Heart right ventricle (tissue), 16 donors: Measurements from ENCODE around the gene TRIM54. TPM values are rescaled to one million over a fixed set of nuclear protein-coding genes. Genes with fewer than 3 reads are reported as not detected.

Experiments
- ATAC-seq, 8 donors: fragments of 200-7000 bp; cut with Tn5 transposase; one replicate each; pipeline ENCODE4 v1.9.1; 2020; ENCODE audit warnings: mild to moderate bottlenecking in 8 of 8, moderate library complexity in 8 of 8, moderate number of reproducible peaks in 1 of 8
- DNase-seq, 2 donors: peaks; one replicate each; pipeline ENCODE4 v3.0.0-alpha.2; 2020
- H3K27ac ChIP-seq, 10 donors: fragments of 200-600 bp; sonication (generic) in 2 of 10; one replicate each; pipeline versions ENCODE4 v1.5.0 to v1.8.0; 2020 to 2022; ENCODE audit warnings: mild to moderate bottlenecking in 3 of 10
- H3K27me3 ChIP-seq, 7 donors: fragments of 200-600 bp; one replicate each; pipeline ENCODE4 v1.8.0; 2021 to 2022; ENCODE audit warnings: mild to moderate bottlenecking in 2 of 7
- H3K36me3 ChIP-seq, 9 donors: fragments of 200-600 bp; sonication (generic) in 1 of 9; one replicate each; pipeline versions ENCODE4 v1.5.0 to v1.8.0; 2020 to 2022; ENCODE audit warnings: mild to moderate bottlenecking in 2 of 9
- H3K4me1 ChIP-seq, 9 donors: fragments of 200-600 bp; sonication (generic) in 1 of 9; one replicate each; pipeline versions ENCODE4 v1.5.0 to v1.8.0; 2020 to 2022; ENCODE audit warnings: mild to moderate bottlenecking in 4 of 9
- H3K4me3 ChIP-seq, 10 donors: fragments of 200-600 bp; sonication (generic) in 2 of 10; one replicate each; pipeline versions ENCODE4 v1.5.0 to v1.8.0; 2020 to 2022; ENCODE audit warnings: mild to moderate bottlenecking in 7 of 10, moderate library complexity in 2 of 10
- H3K9me3 ChIP-seq, 11 donors: fragments of 200-600 bp in 10 of 11; sonication (generic) in 2 of 11; one replicate each; pipeline versions ENCODE4 v1.5.0 to v1.8.0; 2013 to 2022; ENCODE audit warnings: mild to moderate bottlenecking in 2 of 11, control low read depth in 1 of 11, moderate library complexity in 1 of 11
- WGBS, 2 donors: extraction: QIAGEN DNeasy Blood & Tissue Kit; methylation state at CpG; one replicate each; pipeline ENCODE4 v1.1.7; 2013; ENCODE audit warnings: inconsistent platforms in 1 of 2; 5-methylcytosine and 5-hydroxymethylcytosine counted together
- intact Hi-C, 10 donors: fragments of 100-400 bp; cut with DNase I; formaldehyde crosslinking; loops; one replicate each; pipeline versions ENCODE4 v1.11.1 to v1.14.2; 2022
- polyA plus RNA-seq, 2 donors: library from polyadenylated mRNA; stranded (reverse); fragments of 200-250 nt; gene quantifications; one replicate each; pipeline ENCODE4 v1.2.3, GENCODE V29; 2013
- total RNA-seq, 10 donors: library from RNA; stranded (reverse); fragmentation: NEBNext Ultra II Directional in 3 of 10; extraction: Animal tissue kit (Norgen Biotek cat#: 25700) in 3 of 10; gene quantifications; one replicate each; pipeline versions ENCODE4 v1.2.1 to v1.2.4, GENCODE V29; 2021 to 2023
- TF ChIP-seq, protein P1 (sequence below), 9 donors: fragments of 200-600 bp; sonication (generic) in 2 of 9; IDR thresholded peaks; one replicate each; pipeline versions ENCODE4 v1.5.0 to v1.8.0; 2021 to 2022; ENCODE audit warnings: antibody characterized with exemption in 9 of 9, mild to moderate bottlenecking in 5 of 9, moderate library complexity in 1 of 9
- donor health status: Arrhythmogenic right ventricular cardiomyopathy.
- donor health status: ischemic (EF 13 %, LVEDD 7.1; RV severe dilation, severe dysfunction).
- donor health status: healthy with polysubstance abuse.
- donor health status: DM: no; HTN: yes; CAD: no.
- donor health status: DM: no; HTN: no; CAD: no.
- donor health status: ischemic (EF 25% LVEDD 6.9; RV normal size, moderate dysfunction).
- donor health status: ischemic (EF 25% LVEDD 5.7; RV mildly dilated, moderate dysfunction).
- donor health status: healthy.
- donor health status: DM: yes; HTN: yes; CAD: no.
- donor health status: Ischemic cardiomyopathy.
- donor health status: ischemic (EF 35%, LVEDD 5.7; RV mildly dilated, moderate dysfunction).
- donor health status: nonischemic (EF 11% LVEDD 7.7; RV severe dilation, severe dysfunction).
- donor health status: DM: yes; HTN: yes; CAD: no.
- donor health status: PGD.
- donor health status: ischemic (EF 29% LVEDD 5.4; RV normal size, mild dysfunction).
- donor health status: nonischemic (EF 23%, LVEDD 6.1; RV moderate dilation, normal function).

TRIM54 gene
- total and polyA plus RNA-seq, 12 donors: 131 to 568 (median 249) TPM

DNA sequence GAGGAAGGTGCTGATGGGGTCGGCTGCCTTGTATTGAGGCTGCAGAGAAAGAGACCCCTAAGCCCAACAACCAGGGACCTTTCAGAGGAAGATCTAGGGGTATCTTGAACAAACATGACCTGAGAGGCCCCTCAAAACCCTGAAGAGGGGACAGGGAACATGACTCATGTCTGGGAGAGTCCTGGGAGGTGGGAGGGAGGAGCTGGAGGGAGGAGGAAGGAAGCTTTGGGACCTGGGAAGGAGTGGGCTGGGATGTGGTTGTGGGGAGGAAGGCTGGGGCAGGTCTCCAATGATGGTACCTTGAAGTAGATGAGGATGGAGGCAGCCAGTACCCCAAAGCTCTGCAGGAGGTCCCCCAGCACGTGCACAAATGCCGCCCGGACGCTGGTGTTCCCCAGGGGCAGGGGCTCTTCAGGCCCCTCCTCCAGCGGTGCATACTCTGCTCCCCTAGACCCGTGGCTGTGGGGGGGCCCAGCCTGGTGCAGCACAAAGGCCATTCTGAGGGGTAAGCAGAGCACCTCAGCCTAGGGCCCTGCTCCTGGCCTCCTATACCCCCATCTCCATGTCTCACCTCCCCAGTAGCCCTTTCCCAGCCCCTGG is 25.3 kb upstream of the TRIM54 start:
- ATAC-seq: no peak
- 62 to 81% methylated on average over 7 of the region's 7 CpGs for WGBS, 2 donors
- intact Hi-C loops: loop anchor here in 1 of 10 donors (10.0 kb wide), 1 partner anchor 48 kb away; the partner anchor contains the start of gene UCN
- DNase-seq: no peak
- Histone ChIP-seq H3K27ac (no peak overlapping the region), H3K4me3 (no peak overlapping the region), H3K4me1 (peaks cover 0 to 19% (median 6%) of the 10 kb centered on the region in 9 donors), H3K9me3 (no peaks in the 10 kb centered on the region), H3K36me3 (no peaks in the 10 kb centered on the region), H3K27me3 (peaks cover 0 to 74% (median 66%) of the 10 kb centered on the region in 7 donors)
- TF ChIP-seq, protein P1, sequence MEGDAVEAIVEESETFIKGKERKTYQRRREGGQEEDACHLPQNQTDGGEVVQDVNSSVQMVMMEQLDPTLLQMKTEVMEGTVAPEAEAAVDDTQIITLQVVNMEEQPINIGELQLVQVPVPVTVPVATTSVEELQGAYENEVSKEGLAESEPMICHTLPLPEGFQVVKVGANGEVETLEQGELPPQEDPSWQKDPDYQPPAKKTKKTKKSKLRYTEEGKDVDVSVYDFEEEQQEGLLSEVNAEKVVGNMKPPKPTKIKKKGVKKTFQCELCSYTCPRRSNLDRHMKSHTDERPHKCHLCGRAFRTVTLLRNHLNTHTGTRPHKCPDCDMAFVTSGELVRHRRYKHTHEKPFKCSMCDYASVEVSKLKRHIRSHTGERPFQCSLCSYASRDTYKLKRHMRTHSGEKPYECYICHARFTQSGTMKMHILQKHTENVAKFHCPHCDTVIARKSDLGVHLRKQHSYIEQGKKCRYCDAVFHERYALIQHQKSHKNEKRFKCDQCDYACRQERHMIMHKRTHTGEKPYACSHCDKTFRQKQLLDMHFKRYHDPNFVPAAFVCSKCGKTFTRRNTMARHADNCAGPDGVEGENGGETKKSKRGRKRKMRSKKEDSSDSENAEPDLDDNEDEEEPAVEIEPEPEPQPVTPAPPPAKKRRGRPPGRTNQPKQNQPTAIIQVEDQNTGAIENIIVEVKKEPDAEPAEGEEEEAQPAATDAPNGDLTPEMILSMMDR (IDR thresholded peaks at IDR 0.05): no peak

- peaks cover 0 to 27% (median 15%) of the 10 kb centered on the region in 9 donors for H3K4me1 ChIP-seq
- no peak overlapping the region for H3K4me3 ChIP-seq
- intact Hi-C loops: loop anchor here in 1 of 10 donors (10.0 kb wide), 1 partner anchor 47 kb away; the partner anchor contains the start of gene UCN
- no peaks in the 10 kb centered on the region for H3K36me3 ChIP-seq
- DNase-seq: no peak
- H3K27ac ChIP-seq: no peak overlapping the region
- no peaks in the 10 kb centered on the region for H3K9me3 ChIP-seq
- H3K27me3 ChIP-seq: peaks cover 0 to 85% (median 74%) of the 10 kb centered on the region in 7 donors
- 83 to 88% methylated on average over 8 of the region's 8 CpGs for WGBS, 2 donors
- ATAC-seq: no peak
- TF ChIP-seq, protein P1 (IDR thresholded peaks at IDR 0.05): no peak
Measured at GRCh38 chr2:27258051-27258450, 24.2 kb upstream of the TRIM54 start.

DNA sequence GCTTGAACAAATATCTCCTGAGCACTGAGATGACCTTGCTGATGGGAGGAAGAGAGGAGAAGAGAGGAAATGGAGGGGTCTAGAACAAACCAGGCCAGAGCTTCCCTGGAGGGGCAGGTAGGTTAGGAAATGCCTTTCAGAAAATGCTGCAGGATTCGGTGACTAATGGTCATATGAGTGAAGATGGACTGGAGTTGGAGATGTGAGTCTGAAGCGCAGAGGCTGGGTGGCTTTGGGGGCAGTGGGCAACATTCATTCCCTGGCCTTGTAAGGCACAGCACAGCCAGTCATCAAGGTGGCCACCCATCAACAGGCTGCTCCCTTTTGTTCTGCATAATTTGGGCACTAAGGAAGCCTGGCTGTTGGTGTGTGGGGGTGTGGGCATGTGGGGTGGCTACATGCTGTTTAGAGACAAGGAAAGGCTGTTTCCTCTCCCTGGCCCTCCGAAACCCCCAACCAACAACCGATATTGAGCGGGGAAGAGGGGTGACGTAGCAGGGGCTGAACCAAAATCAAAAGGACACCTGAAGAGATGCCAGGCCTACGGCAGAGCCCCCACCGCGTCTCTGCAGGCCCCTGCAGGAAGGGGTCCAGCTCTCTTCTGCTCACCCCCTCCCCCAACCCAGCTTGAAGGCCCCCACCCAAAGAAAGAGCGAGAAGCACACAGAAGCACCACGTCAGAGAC is 20.8 kb upstream of the TRIM54 start:
- TF ChIP-seq, protein P1 (IDR thresholded peaks at IDR 0.05): no peak
- WGBS, 2 donors: 42 to 45% methylated on average over 11 of the region's 11 CpGs

GRCh38 chr2:27261926-27262298 is 20.3 kb upstream of the TRIM54 start:
- no peak for DNase-seq
- no peaks in the 10 kb centered on the region for H3K36me3 ChIP-seq
- H3K4me1 ChIP-seq: peaks cover 0 to 40% (median 34%) of the 10 kb centered on the region in 9 donors
- 3 to 5% methylated on average over 33 to 40 of the region's 40 CpGs for WGBS, 2 donors
- no peak for ATAC-seq
- peaks cover 0 to 93% (median 79%) of the 10 kb centered on the region in 7 donors for H3K27me3 ChIP-seq
- no peak overlapping the region for H3K27ac ChIP-seq
- H3K9me3 ChIP-seq: no peaks in the 10 kb centered on the region
- intact Hi-C loops: loop anchor here in 2 of 10 donors (1.0 to 10.0 kb wide), 3 partner anchors 21 to 307 kb away; partner anchors contain the start of gene UCN (in 1 of the 2)
- H3K4me3 ChIP-seq: peak overlapping the region; percentile 40 to 70 (median 64)
- TF ChIP-seq, protein P1 (IDR thresholded peaks at IDR 0.05): no peak

More for the DNA sequence above, 20.8 kb upstream of the TRIM54 start:
- no peak for DNase-seq
- no peak overlapping the region for H3K27ac ChIP-seq
- H3K4me1 ChIP-seq: peaks cover 0 to 40% (median 34%) of the 10 kb centered on the region in 9 donors
- peak overlapping the region in 6 of 10 donors; percentile 61 to 68 (median 64) for H3K4me3 ChIP-seq
- ATAC-seq: no peak
- intact Hi-C loops: loop anchor here in 2 of 10 donors (5.0 to 10.0 kb wide), 2 partner anchors 46 to 307 kb away; partner anchors contain the start of gene UCN (in 1 of the 2)
- peaks cover 0 to 92% (median 84%) of the 10 kb centered on the region in 7 donors for H3K27me3 ChIP-seq
- H3K9me3 ChIP-seq: no peaks in the 10 kb centered on the region
- H3K36me3 ChIP-seq: no peaks in the 10 kb centered on the region
